ENCODE results near the gene GCK. TPM values are rescaled to one million over a fixed set of nuclear protein-coding genes. Genes with fewer than 3 reads are reported as not detected.

GCK gene
- 0.05 TPM in 1 of 5 replicates, not detected in the others for total RNA-seq (2022; extraction: Qiagen RNA extraction)

DNA sequence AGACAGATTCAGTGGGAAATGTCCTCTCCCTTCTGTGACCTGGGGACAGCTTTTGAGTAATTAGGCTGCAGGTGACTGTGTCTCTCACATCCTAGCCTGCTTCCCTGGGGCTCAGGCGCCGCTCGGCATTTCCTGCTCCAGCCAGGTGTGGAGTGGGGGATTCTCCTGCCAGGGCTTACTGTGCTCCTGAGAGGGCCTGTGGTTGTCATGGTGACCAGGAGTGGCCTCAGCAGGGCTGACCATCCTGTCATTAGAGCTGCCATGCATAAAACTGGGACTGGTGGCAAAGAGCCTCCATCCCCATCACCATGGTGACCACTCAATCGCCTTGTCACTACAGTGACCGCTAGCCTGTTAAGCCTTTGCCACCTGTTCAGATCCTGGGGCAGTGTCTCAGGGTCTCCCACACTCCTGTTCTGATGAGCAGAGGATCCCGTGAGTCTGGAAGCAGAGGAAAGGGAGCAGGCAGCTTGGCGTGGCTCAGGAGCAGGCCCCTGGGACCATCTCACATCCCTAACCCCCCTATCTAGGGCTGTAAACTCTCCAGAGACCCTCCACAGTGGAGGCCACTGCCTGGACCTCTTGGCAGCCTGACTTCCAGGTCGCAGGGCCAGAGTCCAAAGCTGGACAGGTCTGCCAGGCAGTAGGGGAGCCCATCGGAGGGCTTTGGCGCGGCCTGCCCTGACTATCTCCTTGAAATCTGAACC, at the start of gene GCK:
TSS of gene GCK (minus strand) at position 154 of the 707 bp plus-strand sequence. CDS start 486 bp downstream, outside the sequence.

DNA sequence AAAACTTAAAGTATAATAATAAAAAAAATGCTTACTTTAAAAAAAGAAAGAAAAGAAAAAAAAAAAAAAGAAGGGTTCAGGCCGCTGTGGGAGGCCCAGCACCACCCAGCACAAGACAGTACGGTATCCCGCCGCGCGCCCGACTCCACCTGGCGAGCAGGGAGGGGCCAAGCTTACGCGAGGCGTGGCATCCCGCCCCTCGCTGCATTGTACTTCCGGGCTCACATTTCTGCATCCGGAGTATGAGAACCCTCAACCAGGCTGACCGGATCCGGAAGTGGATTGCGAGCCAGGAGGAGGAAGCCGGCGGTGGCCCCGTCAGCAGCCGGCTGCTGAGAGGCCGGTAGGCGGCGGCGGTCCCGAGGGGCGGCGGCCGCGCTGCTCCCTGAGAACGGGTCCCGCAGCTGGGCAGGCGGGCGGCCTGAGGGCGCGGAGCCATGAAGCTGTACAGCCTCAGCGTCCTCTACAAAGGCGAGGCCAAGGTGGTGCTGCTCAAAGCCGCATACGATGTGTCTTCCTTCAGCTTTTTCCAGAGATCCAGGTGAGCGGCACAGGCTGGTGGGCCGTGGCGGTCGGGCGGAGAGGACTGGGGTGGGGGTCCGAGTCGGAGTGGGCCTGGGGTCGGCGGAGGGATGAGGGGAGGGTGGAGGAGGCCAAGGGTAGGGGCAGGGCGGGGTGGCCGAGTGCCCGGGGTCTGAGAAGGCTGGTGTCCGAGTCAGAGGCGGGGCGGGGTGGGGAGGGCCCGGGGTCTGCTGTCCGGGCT, 11.6 kb upstream of the GCK start, which contains the start of gene YKT6:
TSS of gene YKT6 (plus strand) at position 280 of the 763 bp plus-strand sequence. CDS start at position 438, 158 bp downstream.

DNA sequence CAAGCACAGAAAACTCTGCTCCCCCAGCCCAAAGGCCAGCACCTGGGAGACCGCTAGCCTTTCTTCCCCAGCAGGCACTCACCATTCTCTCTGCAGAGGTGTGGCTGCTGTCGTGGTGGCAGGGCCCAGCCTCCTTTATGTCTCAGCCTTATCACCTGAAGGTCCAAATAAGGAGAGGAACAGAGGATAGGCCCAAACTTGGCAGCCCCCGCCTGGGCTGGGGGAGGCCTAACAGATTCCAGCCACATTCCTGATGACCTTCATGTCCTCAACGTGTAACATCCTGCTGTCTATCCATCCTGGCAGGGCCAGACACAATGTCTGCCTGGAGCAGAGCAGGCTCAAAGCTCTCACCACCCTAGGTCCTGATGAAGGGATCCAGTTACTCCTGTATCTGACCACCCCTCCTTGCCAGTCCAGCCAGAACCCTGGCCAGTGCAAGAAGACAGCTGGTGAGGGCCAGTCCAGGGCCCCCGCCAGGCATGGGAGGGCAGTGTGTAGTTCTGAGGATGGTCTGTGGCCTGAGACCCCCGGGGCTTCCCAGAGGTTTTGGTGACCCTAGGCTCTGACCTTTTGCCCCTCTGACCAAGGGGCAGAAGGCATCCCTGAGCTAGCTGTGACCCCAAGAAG, 47.9 kb downstream of the GCK start, which contains the start of gene MYL7:
TSS of gene MYL7 (minus strand) at position 112 of the 630 bp plus-strand sequence. CDS start at position 85, 27 bp downstream.

DNA sequence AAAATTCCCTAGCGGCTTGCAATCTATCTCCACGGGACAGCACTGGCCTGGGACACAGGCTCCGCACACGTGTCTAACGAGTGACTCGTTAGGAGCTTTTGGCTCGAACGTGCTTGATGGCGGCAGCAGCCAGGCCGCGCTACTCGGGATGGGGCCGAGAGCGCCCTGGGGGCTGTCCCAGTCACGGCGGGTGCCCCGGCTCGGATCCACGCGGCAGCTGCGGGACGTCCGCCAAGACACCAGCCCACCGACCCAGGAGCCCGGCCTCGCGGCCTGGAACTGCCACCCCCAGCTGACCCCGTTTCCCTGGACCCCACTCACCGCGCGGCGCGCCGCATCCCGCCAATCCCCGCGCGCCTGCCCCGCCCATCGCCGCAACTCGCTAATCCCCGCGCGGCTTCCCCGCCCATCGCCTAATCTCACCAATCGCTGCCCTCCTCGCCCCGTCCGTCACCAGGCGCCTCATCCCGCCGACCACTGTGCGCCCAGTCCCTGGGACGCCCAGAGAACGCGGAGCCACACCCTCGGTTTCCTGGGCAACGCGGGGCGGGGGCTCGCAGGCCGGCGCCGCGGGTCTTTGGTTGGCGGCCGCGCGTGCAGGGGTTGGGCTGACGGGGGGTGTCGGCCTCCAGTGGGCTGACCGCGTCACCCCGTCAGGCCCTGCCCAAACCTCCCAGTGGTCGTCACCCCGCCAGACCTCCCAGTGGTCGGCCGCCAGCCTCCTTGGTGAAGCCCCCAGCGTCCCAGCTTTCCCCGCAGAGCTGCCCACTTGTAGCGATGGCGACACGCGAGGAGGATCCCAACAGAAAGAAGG, 65.8 kb downstream of the GCK start, which contains the start of gene POLD2:
TSS of gene POLD2 (minus strand) at position 359 of the 814 bp plus-strand sequence. CDS start 1,495 bp downstream, outside the sequence.

DNA sequence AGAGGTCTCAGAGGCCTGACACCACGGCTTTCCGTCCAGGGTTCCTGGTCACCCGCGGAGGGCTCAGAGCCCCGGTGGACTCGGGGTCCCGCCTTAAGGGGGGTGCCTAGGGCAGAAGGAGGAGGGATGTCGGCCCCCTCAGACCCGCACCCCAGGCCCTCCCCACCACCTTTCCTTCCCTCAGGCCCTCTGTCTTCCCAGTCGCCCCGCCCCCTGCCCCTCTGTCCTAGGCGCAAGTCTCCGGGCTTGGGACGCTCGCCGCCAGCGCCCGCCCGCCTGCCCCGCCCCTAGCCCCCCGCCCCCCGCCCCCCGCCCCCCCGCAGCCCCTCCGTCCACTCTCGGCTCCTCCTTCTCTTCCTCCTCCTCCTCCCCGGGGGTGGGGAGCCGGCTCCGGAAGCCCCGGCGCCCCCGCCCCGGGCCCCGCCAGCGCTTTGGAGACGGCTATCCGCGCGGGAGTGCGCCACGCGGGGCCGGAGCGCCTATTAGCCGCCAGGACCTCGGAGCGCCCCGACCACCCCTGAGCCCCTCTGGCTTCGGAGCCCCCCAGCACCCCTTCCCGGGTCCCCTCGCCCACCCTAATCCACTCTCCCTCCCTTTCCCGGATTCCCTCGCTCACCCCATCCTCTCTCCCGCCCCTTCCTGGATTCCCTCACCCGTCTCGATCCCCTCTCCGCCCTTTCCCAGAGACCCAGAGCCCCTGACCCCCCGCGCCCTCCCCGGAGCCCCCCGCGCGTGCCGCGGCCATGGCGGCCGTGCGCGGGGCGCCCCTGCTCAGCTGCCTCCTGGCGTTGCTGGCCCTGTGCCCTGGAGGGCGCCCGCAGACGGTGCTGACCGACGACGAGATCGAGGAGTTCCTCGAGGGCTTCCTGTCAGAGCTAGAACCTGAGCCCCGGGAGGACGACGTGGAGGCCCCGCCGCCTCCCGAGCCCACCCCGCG, 85.0 kb downstream of the GCK start, which contains the start of gene AEBP1:
TSS of gene AEBP1 (plus strand) at position 423 of the 937 bp plus-strand sequence. CDS start at position 744, 321 bp downstream.

Other genes starting within 250 kb of the GCK start
- gene SPDYE1, start 191.5 kb downstream of the GCK start, total RNA-seq (2022; extraction: Qiagen RNA extraction), result not detected in 5 replicates
- 66.0 to 71.9 TPM (median 71.2 TPM) in 5 replicates for gene DBNL, start 144.7 kb downstream of the GCK start, total RNA-seq (2022; extraction: Qiagen RNA extraction)
- gene PGAM2, start 123.9 kb downstream of the GCK start, total RNA-seq (2022; extraction: Qiagen RNA extraction), result not detected in 5 replicates
- 6.4 to 7.3 TPM (median 7.0 TPM) in 5 replicates for gene POLM, start 106.9 kb downstream of the GCK start, total RNA-seq (2022; extraction: Qiagen RNA extraction)
- 0.06 TPM in 1 of 5 replicates, not detected in the others for gene AEBP1, start 85.1 kb downstream of the GCK start, total RNA-seq (2022; extraction: Qiagen RNA extraction)
- 150 to 170 TPM (median 169 TPM) in 5 replicates for gene POLD2, start 65.9 kb downstream of the GCK start, total RNA-seq (2022; extraction: Qiagen RNA extraction)
- gene MYL7, start 48.1 kb downstream of the GCK start, total RNA-seq (2022; extraction: Qiagen RNA extraction), result not detected in 5 replicates
- 110 to 123 TPM (median 115 TPM) in 5 replicates for gene YKT6, start 11.5 kb upstream of the GCK start, total RNA-seq (2022; extraction: Qiagen RNA extraction)
- gene CAMK2B, start 136.2 kb upstream of the GCK start, total RNA-seq (2022; extraction: Qiagen RNA extraction), result 0.17 to 0.49 TPM (median 0.24 TPM) in 5 replicates

All from A549 treated with AZD2906 at 1 μM for 4 hours (cell line).